Transverse colon (tissue), 4 donors: ENCODE results near the gene C2CD3. TPM values are rescaled to one million over a fixed set of nuclear protein-coding genes. Genes with fewer than 3 reads are reported as not detected.

Experiments
- DNase-seq: peaks from one replicate; pipeline ENCODE4 v3.0.0-alpha.2; 2019
- H3K27ac ChIP-seq, 4 donors: fragments of 200-600 bp; sonication (generic); 2 replicates each; pipeline ENCODE4 v1.5.1; 2016 to 2018; ENCODE audit warnings: inconsistent platforms in 4 of 4
- H3K27me3 ChIP-seq: fragments of 200-600 bp; sonication (generic); 2 replicates; pipeline ENCODE4 v1.5.1; 2017; ENCODE audit warnings: inconsistent platforms
- H3K36me3 ChIP-seq, 4 donors: fragments of 200-600 bp; sonication (generic); 2 replicates each; pipeline ENCODE4 v1.5.1; 2017 to 2019; ENCODE audit warnings: inconsistent platforms in 4 of 4
- H3K4me1 ChIP-seq, 4 donors: fragments of 200-600 bp; sonication (generic); 2 replicates each; pipeline ENCODE4 v1.5.1; 2017 to 2020; ENCODE audit warnings: inconsistent platforms in 4 of 4
- H3K4me3 ChIP-seq, 4 donors: fragments of 200-600 bp; sonication (generic); 1 replicate in 1 of 4; 2 replicates in 3 of 4; pipeline versions ENCODE4 v1.5.1 to v1.6.1; 2017 to 2019; ENCODE audit warnings: inconsistent platforms in 4 of 4
- H3K9me3 ChIP-seq, 2 donors: fragments of 200-600 bp; sonication (generic); 2 replicates each; pipeline ENCODE4 v1.5.1; 2017 to 2019; ENCODE audit warnings: inconsistent platforms in 2 of 2
- EP300 ChIP-seq: sonication (generic); formaldehyde crosslinking; IDR thresholded peaks from one replicate; pipeline ENCODE4 v1.6.1; 2017; ENCODE audit warnings: antibody characterized with exemption, low read depth
- POLR2A ChIP-seq: fragments of 450-650 bp; IDR thresholded peaks from one replicate; pipeline ENCODE4 v1.6.1; 2016; ENCODE audit warnings: antibody characterized with exemption, mild to moderate bottlenecking, moderate library complexity
- POLR2AphosphoS5 ChIP-seq, 3 donors: sonication (generic); formaldehyde crosslinking; IDR thresholded peaks; one replicate each; pipeline ENCODE4 v1.6.1; 2016; ENCODE audit warnings: antibody characterized with exemption in 3 of 3
- WGBS, 2 donors: methylation state at CpG; one replicate each; pipeline ENCODE4 v1.1.5; 2018; ENCODE audit warnings: low coverage in 1 of 2; 5-methylcytosine and 5-hydroxymethylcytosine counted together
- in situ Hi-C, 4 donors: fragments of 200-750 bp; cut with MboI; loops; one replicate each; pipeline versions ENCODE4 v1.15.0 to v1.15.1; 2017; ENCODE audit warnings: low sequenced_read_pairs in 3 of 4, low pct_ligation_motif_present in 1 of 4, low pct_unique_long_range_greater_than_20kb in 1 of 4
- intact Hi-C: fragments of 100-400 bp; cut with DNase I; formaldehyde crosslinking; loops from one replicate; pipeline ENCODE4 v1.15.1; 2023; ENCODE audit warnings: low total_unique reads
- total RNA-seq, 4 donors: library from RNA; depleted of rRNA; stranded (reverse); fragments of >200 nt; gene quantifications; one replicate each; pipeline ENCODE4 v1.1.0, GENCODE V29; 2016
- TF ChIP-seq, protein P1 (sequence below), 5 experiments: fragments of 200-600 bp in 3 of 5; fragments of 450-650 bp in 2 of 5; sonication (generic) in 3 of 5; IDR thresholded peaks; 1 replicate in 2 of 5; 2 replicates in 3 of 5; pipeline ENCODE4 v1.5.1; 2016 to 2017; ENCODE audit warnings: antibody characterized with exemption in 5 of 5, inconsistent platforms in 3 of 5, mild to moderate bottlenecking in 2 of 5, moderate library complexity in 1 of 5

C2CD3 gene
- total RNA-seq, 4 donors from 2014 or later: 22.2 to 52.5 (median 37.4) TPM

DNA sequence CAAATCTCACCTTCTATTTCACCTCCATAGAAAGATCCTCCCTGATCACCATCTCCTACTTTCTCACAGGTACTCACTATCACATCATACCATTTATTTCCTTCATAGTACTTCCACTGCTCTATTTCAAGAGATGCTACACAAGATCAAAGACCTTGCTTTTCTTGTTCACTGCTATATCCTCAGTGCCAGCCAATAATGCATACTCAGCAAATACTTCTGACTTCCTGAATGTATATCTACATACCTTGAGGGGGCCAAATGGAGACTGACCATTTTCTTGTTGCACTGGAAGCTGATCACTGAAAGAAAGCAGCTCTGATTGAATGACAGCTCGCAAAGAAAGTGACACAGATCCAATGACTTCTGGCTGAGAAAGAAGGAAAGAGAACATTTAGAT is 64.7 kb downstream of the C2CD3 start:
- TF ChIP-seq, protein P1, sequence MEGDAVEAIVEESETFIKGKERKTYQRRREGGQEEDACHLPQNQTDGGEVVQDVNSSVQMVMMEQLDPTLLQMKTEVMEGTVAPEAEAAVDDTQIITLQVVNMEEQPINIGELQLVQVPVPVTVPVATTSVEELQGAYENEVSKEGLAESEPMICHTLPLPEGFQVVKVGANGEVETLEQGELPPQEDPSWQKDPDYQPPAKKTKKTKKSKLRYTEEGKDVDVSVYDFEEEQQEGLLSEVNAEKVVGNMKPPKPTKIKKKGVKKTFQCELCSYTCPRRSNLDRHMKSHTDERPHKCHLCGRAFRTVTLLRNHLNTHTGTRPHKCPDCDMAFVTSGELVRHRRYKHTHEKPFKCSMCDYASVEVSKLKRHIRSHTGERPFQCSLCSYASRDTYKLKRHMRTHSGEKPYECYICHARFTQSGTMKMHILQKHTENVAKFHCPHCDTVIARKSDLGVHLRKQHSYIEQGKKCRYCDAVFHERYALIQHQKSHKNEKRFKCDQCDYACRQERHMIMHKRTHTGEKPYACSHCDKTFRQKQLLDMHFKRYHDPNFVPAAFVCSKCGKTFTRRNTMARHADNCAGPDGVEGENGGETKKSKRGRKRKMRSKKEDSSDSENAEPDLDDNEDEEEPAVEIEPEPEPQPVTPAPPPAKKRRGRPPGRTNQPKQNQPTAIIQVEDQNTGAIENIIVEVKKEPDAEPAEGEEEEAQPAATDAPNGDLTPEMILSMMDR (IDR thresholded peaks at IDR 0.05): no peak
- no peak for TF ChIP-seq POLR2A
- no peak for TF ChIP-seq EP300
- TF ChIP-seq POLR2AphosphoS5 (IDR thresholded peaks at IDR 0.05): no peak
- H3K36me3 ChIP-seq: peaks cover 0 to 46% (median 12%) of the 10 kb centered on the region in 4 donors
- WGBS, 2 donors: 94 to 100% methylated on average over 1 of the region's 1 CpG

DNA sequence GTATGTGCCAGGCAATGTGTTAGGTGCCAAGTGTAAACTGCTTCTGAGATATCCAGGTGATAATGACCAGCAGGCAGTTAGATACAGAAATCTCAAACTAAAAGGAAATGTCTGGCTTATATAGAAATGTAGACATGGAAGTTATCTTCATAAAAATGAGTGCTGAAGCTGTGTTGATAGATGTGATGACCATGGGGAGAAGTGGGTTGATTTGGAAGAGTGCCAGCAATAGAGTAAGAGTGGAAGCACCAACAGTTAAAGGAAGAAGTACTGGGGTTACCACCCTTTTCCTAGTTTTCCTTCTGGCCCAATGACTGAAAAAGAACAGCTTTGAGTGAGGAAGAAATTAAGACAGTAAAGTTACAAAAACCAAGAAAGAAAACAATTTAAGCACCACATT is 68.5 kb downstream of the C2CD3 start:
- H3K36me3 ChIP-seq: peaks cover 0 to 61% (median 14%) of the 10 kb centered on the region in 4 donors
- H3K4me3 ChIP-seq: no peak overlapping the region
- in situ Hi-C loops: no loop called here
- no peak for DNase-seq
- H3K27me3 ChIP-seq: no peaks in the 10 kb centered on the region
- no peak for TF ChIP-seq POLR2AphosphoS5 (IDR thresholded peaks at IDR 0.05)
- no peak for TF ChIP-seq EP300
- TF ChIP-seq, protein P1 (IDR thresholded peaks at IDR 0.05): no peak
- TF ChIP-seq POLR2A: no peak
- no peaks in the 10 kb centered on the region for H3K9me3 ChIP-seq
- intact Hi-C loops: loop anchor here (10.0 kb wide), 1 partner anchor 138 kb away; no protein-coding TSS in a partner anchor
- H3K4me1 ChIP-seq: no peaks in the 10 kb centered on the region
- H3K27ac ChIP-seq: no peak overlapping the region

More for the DNA sequence above, 64.7 kb downstream of the C2CD3 start:
- Histone ChIP-seq H3K4me3 (no peak overlapping the region), H3K9me3 (no peaks in the 10 kb centered on the region), H3K27ac (no peak overlapping the region), H3K4me1 (no peaks in the 10 kb centered on the region), H3K27me3 (no peaks in the 10 kb centered on the region)
- intact Hi-C loops: loop anchor here (10.0 kb wide), 1 partner anchor 141 kb away; no protein-coding TSS in a partner anchor
- in situ Hi-C loops: no loop called here
- DNase-seq: no peak

DNA sequence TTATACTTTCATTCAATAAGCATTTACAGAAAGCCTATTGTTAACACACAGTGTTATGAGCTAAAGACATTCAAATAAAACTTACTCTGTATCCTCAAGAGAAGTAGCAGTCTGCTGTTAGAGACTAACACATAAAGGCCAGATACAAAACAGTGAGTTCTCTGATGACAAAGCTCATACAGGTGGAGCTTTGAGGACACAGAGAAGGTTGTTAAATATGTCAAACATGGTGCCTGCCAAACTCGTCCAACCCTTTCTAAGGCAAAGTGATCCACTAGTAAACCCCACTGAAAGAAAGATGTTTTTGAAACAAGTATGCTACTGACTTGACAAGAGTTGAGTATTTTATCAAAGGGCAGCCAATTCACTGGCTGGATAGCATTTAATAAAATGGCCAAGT is 70.1 kb downstream of the C2CD3 start:
- DNase-seq: no peak
- Histone ChIP-seq H3K27me3 (no peaks in the 10 kb centered on the region), H3K4me3 (no peak overlapping the region), H3K9me3 (no peaks in the 10 kb centered on the region), H3K36me3 (peaks cover 0 to 55% (median 11%) of the 10 kb centered on the region in 4 donors), H3K4me1 (no peaks in the 10 kb centered on the region), H3K27ac (no peak overlapping the region)
- in situ Hi-C loops (no loop called here), intact Hi-C loops (loop anchor here (10.0 kb wide), 1 partner anchor 136 kb away; no protein-coding TSS in a partner anchor)
- WGBS, 2 donors: 86 to 92% methylated on average over 1 of the region's 1 CpG
- TF ChIP-seq EP300 (no peak), POLR2AphosphoS5 (IDR thresholded peaks at IDR 0.05) (no peak), POLR2A (no peak)
- TF ChIP-seq, protein P1 (IDR thresholded peaks at IDR 0.05): no peak

DNA sequence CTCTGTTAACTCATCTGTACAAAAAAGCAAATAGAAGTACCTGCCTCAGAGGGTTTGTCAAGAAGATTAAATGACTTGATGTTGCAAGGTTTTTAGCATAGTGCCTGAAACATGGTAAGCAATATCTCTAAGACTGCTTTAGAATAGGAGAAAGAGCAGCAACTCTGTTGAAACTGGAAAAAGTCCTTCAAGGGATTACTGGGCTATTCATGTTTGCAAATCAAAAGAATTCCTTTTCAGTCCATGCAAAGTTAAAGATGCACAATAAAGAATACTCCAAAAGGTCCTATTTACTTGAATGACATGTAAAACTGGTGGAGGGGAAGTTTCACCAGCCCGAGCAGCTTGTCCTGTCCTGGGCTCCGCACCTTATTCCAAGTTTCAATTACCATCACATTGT is 70.6 kb downstream of the C2CD3 start:
- in situ Hi-C loops: no loop called here
- 94% methylated on average over 2 of the region's 2 CpGs; no CpG with 5 or more reads in 1 of the 2 donors for WGBS, 2 donors
- Histone ChIP-seq H3K9me3 (no peaks in the 10 kb centered on the region), H3K27ac (no peak overlapping the region), H3K4me1 (no peaks in the 10 kb centered on the region), H3K36me3 (peaks cover 0 to 52% (median 9%) of the 10 kb centered on the region in 4 donors), H3K4me3 (no peak overlapping the region), H3K27me3 (no peaks in the 10 kb centered on the region)
- intact Hi-C loops: loop anchor here (10.0 kb wide), 1 partner anchor 135 kb away; no protein-coding TSS in a partner anchor
- no peak for DNase-seq
- TF ChIP-seq, protein P1 (IDR thresholded peaks at IDR 0.05): no peak
- TF ChIP-seq POLR2A (no peak), EP300 (no peak), POLR2AphosphoS5 (IDR thresholded peaks at IDR 0.05) (no peak)
